Renal pelvis (tissue), 4 donors: Measurements from ENCODE around the gene ZNF579. TPM values are rescaled to one million over a fixed set of nuclear protein-coding genes. Genes with fewer than 3 reads are reported as not detected.

Experiments
- DNase-seq: peaks from one replicate; pipeline ENCODE4 v3.0.0-alpha.2; 2013
- polyA plus RNA-seq, 3 donors: library from polyadenylated mRNA; unstranded; fragments of 120-200 nt; gene quantifications; one replicate each; pipeline ENCODE4 v1.2.1, GENCODE V29; 2013; ENCODE audit not compliant: insufficient read length in 3 of 3

The ZNF579 gene
- polyA plus RNA-seq, 3 donors = 21.5 to 23.7 (median 22.9) TPM

DNA sequence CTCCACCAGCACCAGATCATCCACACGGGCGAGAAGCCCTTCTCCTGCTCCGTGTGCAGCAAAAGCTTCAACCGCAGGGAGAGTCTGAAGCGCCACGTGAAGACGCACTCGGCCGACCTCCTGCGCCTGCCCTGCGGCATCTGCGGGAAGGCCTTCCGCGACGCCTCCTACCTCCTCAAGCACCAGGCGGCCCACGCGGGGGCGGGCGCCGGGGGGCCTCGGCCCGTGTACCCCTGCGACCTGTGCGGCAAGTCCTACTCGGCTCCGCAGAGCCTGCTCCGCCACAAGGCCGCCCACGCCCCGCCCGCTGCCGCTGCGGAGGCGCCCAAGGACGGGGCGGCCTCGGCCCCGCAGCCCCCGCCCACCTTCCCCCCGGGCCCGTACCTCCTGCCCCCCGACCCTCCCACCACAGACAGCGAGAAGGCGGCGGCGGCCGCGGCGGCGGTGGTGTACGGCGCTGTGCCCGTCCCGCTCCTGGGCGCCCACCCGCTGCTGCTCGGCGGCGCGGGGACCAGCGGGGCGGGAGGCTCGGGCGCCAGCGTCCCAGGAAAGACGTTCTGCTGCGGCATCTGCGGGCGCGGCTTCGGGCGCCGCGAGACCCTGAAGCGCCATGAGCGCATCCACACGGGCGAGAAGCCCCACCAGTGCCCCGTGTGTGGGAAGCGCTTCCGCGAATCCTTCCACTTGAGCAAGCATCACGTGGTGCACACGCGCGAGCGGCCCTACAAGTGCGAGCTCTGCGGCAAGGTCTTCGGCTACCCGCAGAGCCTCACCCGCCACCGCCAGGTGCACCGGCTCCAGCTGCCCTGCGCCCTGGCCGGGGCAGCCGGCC, 34.3 kb upstream of the ZNF579 start:
- DNase-seq = no peak

GRCh38 chr19:55613930-55614710, 33.5 kb upstream of the ZNF579 start:
- no peak for DNase-seq

- no peak for DNase-seq
Measured at GRCh38 chr19:55613396-55613795, 32.7 kb upstream of the ZNF579 start.

DNA sequence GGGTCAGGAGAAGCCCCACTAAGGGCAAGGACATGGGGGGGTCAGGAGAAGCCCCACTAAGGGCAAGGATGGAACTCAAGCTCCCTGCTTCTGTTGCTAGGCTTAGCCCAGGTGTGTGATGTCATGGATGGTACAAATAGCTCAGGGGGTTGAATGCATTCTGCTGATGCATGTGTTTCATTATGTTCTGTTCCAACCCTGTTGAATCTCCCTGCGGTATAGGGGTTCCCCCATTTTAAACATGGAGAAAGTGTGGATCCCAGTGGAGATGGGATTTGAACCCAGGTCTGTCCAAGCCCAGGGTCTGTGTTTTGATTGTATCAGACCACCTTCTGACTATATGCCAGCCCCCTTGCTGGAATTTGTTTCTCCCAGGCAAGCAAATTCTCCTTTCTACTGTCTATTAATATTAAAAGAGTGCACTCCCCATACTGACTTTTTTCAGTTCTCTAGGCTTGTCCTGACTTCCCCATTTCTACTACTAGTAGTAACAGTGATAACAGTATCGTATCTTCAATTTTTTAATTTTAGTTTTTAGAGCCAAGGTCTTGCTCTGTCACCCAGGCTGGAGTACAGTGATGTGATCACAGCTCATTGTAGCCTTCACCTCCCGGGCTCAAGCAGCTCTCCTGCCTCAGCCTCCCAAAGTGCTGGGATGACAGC, 31.5 kb upstream of the ZNF579 start:
- DNase-seq = no peak

- DNase-seq = no peak
Measured at GRCh38 chr19:55611300-55611982, 30.8 kb upstream of the ZNF579 start.

- no peak for DNase-seq
Measured at GRCh38 chr19:55609326-55609725, 28.7 kb upstream of the ZNF579 start.

- no peak for DNase-seq
Measured at GRCh38 chr19:55606817-55607216, 26.2 kb upstream of the ZNF579 start.

DNA sequence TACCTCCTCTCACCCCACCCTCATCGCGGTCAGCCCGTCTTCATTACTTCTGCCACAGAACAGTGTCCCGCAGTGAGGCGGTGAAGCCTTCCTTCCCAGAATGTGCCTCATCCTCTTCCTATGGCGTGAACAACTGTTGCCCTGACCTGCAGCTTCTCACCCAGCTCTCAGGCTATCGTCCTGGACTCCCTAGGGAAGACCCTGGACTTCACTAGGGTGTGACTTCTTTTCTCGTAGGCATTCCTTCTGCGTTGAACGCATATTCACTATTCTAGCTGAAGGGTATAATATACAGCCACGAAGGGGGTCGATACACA, 25.8 kb upstream of the ZNF579 start:
- no peak for DNase-seq

DNA sequence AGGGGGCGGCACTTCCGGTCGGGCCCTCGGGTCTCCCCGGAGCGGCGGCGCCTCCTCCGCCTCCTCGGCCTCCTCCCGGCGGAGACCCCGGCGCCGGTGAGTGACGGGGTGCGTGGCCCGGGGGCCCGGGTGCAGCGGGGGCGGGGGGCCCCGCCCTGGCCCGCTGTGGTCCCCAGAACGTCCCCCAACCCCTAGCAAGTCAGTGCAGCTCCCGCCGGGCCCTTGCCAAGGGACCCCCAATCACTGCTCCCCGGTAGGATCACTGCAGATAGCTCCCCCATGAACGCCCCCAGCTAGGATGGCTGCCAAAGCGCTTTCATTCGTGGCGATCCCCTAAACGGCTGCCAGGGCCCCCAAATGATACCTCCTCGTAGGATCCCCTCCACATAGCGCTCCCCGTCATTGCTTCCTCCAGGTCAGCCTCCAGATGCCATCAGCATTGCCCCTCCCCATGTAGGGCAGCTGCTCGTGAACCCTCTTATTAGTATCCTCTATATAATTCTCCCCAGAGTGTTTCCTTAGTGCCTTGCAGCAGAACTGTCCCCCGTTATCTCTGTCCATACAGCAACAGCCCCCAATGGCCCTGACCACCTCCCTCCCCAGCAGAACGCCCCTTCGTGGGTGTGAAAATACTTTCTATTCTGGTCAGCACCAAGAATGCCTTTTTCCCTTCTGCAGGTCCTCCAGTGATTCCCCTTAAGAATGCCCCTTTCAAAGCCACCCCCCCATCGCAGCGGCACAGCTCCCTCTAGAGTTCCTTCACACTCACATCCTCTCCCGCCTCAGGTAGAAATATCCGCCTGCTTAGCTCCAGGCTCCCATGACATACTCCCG, 25.2 kb upstream of the ZNF579 start, which contains the start of gene ZNF865:
TSS of gene ZNF865 (plus strand) at position 11 of the 834 bp plus-strand sequence. CDS start 7,972 bp downstream, outside the sequence.
- peak; percentile 87 for DNase-seq

DNA sequence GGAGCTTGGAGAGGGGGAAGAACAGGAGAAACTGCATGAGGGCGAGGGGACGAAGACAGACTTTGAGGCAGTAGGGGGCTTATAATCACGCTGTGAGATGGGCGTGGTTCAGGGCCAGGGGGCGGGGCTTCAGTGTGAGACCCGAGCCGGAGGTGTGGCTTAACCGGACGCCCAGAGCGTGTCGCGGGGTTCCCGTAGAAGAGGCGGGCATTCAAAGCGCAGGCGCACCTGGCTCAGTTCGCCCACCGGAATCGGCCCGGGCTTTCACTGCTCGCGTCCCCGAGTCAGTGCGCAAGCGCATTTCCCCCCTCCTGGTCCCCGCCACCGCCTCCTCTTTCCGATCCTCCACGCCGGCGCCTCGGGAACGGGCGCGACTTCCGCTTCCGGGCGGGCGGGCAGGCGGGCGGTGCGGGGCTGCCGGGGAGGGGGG, 24.6 kb upstream of the ZNF579 start:
- DNase-seq = peak; percentile 97

GRCh38 chr19:55603581-55604292, 23.1 kb upstream of the ZNF579 start:
- DNase-seq = no peak

DNA sequence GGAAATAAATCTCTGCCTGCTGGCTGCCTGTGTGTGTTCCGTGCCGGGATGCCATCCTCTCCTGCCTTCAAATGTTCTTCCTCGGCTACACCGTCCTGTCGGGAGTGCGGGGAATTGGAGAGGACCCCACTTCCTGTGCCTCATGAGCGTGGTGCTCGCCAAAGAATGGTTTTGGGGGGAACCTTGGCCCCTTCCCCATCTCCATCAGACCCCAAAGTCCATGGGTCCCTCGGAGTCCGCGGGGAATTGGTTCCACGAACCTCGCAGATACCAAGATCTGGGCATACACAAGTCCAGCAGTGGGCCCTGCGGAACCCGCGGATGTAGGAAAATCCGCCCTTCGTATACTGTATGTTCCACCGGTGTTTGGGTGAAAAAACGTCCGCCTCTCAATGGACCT, 22.5 kb upstream of the ZNF579 start:
- no peak for DNase-seq

DNA sequence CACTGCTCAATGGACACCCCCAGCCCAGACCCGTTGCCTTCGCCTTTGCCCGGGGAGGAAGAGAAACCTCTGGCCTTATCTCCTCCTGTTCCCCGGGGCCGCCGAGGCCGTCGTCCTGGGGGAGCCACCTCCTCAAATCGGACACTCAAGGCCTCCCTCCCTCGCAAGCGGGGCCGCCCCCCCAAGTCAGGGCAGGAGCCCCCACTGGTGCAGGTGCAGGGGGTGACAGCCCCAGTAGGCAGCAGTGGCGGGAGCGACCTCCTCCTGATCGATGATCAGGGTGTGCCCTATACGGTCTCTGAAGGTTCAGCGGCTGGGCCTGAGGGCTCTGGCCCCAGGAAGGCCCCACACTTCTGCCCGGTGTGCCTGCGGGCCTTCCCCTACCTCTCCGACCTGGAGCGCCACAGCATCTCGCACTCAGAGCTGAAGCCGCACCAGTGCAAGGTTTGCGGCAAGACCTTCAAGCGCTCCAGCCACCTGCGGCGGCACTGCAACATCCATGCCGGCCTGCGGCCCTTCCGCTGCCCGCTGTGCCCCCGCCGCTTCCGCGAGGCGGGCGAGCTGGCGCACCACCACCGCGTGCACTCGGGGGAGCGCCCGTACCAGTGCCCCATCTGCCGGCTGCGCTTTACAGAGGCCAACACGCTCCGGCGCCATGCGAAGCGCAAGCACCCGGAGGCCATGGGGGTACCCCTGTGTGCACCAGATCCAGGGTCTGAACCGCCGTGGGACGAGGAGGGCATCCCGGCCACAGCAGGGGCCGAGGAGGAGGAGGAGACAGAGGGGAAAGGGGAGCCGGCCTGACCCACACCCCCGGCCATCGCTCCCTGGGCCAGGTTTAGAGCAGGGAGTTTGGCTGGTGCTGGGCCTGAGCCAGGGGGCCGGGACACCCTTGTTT, 21.7 kb upstream of the ZNF579 start:
- no peak for DNase-seq

DNA sequence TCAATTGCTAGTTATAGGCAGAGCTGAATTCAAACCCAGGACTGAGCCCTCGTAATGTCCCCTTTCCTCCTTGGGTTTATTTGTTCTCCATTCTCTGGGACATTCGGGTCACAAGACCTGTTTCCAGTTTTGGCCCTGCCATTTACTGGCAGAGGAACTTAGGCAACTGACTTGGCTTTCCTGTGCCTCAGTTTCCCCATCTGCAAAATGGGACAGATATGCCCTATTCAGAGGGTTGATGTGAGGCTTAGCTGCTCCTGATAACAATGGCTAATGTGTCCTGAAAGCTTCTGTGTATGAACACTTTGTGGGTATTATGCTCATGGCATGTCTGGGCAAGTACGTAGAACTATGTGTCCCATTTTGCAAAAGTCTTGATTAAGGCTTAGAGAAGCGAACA, 20.4 kb upstream of the ZNF579 start:
- no peak for DNase-seq

GRCh38 chr19:55600662-55601028, 20.0 kb upstream of the ZNF579 start:
- DNase-seq = no peak

DNA sequence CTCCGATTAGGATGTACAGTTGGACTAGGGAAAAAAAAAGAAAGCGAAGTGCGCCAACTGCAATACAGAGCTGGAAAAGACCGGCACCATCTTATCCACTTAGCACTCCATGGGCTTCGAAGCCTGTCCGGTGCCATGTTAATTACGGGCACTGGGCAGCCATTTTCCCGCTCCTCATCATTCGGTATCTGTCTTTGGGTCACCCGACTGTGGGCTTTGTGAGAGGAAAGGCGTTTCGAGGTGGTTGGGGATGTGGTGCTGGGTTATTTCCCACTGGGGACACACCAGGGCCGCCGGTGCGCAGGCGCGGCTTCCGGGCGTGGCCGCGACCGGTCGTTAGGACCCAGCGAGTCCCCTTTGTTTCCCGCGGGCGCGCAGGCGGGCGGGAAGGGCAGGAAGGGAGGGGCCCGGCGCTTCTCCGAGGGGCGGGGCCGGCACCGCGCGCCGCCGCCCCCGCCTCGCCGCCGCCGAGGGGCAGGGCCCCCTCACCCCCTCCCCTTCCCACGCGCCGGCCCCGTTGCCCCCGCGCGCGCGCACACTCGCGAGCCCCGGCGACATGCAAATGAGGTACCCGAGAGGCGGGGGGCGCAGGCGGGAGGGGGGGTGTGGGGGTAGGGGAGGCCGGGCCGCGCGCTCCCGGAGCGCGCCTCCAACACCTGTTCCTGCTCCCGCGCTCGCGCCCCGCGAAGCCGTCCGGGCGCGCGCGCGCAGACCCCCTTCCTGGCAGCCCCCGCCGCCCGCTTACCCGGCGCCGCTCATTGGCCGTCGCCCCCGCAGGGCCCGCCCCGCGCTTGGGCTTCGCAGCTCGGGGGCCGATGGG, 19.4 kb upstream of the ZNF579 start, which contains the start of gene ZNF524:
TSS of gene ZNF524 (plus strand) at position 447 of the 820 bp plus-strand sequence. CDS start 1,825 bp downstream, outside the sequence.
- peak; percentile 93 for DNase-seq

GRCh38 chr19:55599468-55599841, 18.8 kb upstream of the ZNF579 start, which contains the start of gene FIZ1:
Gene FIZ1, minus strand, starts transcription at chr19:55599517. Its CDS starts 1,652 bp downstream, at chr19:55597865.
- DNase-seq = peak; percentile 100
